Ishikawa (cell line): ENCODE measurements around the gene TEX261.

Experiments
- CEBPB ChIP-seq: IDR thresholded peaks from 2 replicates; pipeline ENCODE4 v1.6.1; 2012
- CREB1 ChIP-seq: IDR thresholded peaks from 2 replicates; pipeline ENCODE4 v1.6.1; 2012; ENCODE audit warnings: low read depth
- EP300 ChIP-seq: IDR thresholded peaks from 2 replicates; pipeline ENCODE4 v1.6.1; 2012; ENCODE audit warnings: borderline replicate concordance
- FOXM1 ChIP-seq: IDR thresholded peaks from 2 replicates; pipeline ENCODE4 v1.6.1; 2012; ENCODE audit warnings: low read depth, borderline replicate concordance
- NFIC ChIP-seq: IDR thresholded peaks from 2 replicates; pipeline ENCODE4 v1.6.1; 2012
- RAD21 ChIP-seq: IDR thresholded peaks from 2 replicates; pipeline ENCODE4 v1.6.1; 2012; ENCODE audit warnings: low read depth
- REST ChIP-seq: IDR thresholded peaks from 2 replicates; pipeline ENCODE4 v1.6.1; 2012; ENCODE audit warnings: low read depth, mild to moderate bottlenecking
- TAF1 ChIP-seq: IDR thresholded peaks from 2 replicates; pipeline ENCODE4 v1.6.1; 2012; ENCODE audit warnings: low read depth, mild to moderate bottlenecking
- TCF12 ChIP-seq: IDR thresholded peaks from 2 replicates; pipeline ENCODE4 v1.6.1; 2012; ENCODE audit warnings: low read depth
- TEAD4 ChIP-seq: IDR thresholded peaks from 2 replicates; pipeline ENCODE4 v1.6.1; 2012
- YY1 ChIP-seq: IDR thresholded peaks from 2 replicates; pipeline ENCODE4 v1.6.1; 2012; ENCODE audit warnings: low read depth
- TF ChIP-seq, protein P1 (sequence below): IDR thresholded peaks from 2 replicates; pipeline ENCODE4 v1.6.1; 2012

- TF ChIP-seq REST (no peak), CEBPB (no peak), EP300 (no peak), NFIC (no peak), FOXM1 (no peak), TCF12 (no peak), TEAD4 (no peak), YY1 (no peak), TAF1 (no peak), RAD21 (no peak), CREB1 (no peak)
- TF ChIP-seq, protein P1, sequence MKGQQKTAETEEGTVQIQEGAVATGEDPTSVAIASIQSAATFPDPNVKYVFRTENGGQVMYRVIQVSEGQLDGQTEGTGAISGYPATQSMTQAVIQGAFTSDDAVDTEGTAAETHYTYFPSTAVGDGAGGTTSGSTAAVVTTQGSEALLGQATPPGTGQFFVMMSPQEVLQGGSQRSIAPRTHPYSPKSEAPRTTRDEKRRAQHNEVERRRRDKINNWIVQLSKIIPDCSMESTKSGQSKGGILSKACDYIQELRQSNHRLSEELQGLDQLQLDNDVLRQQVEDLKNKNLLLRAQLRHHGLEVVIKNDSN, result no peak
Measured at GRCh38 chr2:70982971-70983370, 11.7 kb downstream of the TEX261 start.
